GM21576 (cell line): ENCODE data around the gene JAML.

Experiments used
- ATAC-seq: cut with Tn5 transposase; IDR thresholded peaks from one replicate; pipeline ENCODE4 v1.9.1; 2021; ENCODE audit warnings: mild to moderate bottlenecking, moderate library complexity; ENCODE audit not compliant: unreplicated experiment

JAML gene

GRCh38 chr11:118169300-118170140, 55.3 kb downstream of the JAML start:
- ATAC-seq: no peak

- ATAC-seq: no peak
Measured at GRCh38 chr11:118168751-118169150, 56.1 kb downstream of the JAML start.

- no peak for ATAC-seq
Measured at GRCh38 chr11:118168316-118168715, 56.5 kb downstream of the JAML start.

- ATAC-seq: no peak
Measured at GRCh38 chr11:118167906-118168305, 56.9 kb downstream of the JAML start.

- ATAC-seq: no peak
Measured at GRCh38 chr11:118167253-118167652, 57.6 kb downstream of the JAML start.

- ATAC-seq: no peak
Measured at GRCh38 chr11:118166641-118167040, 58.2 kb downstream of the JAML start.

- no peak for ATAC-seq
Measured at GRCh38 chr11:118164885-118165284, 59.9 kb downstream of the JAML start.

GRCh38 chr11:118163494-118163893, 61.3 kb downstream of the JAML start:
- no peak for ATAC-seq

- ATAC-seq: no peak
Measured at GRCh38 chr11:118162846-118163245, 62.0 kb downstream of the JAML start.

GRCh38 chr11:118161786-118162185, 63.0 kb downstream of the JAML start:
- no peak for ATAC-seq

- no peak for ATAC-seq
Measured at GRCh38 chr11:118157186-118157895, 67.5 kb downstream of the JAML start.

GRCh38 chr11:118156531-118157185, 68.2 kb downstream of the JAML start:
- no peak for ATAC-seq

- no peak for ATAC-seq
Measured at GRCh38 chr11:118155776-118156530, 68.9 kb downstream of the JAML start.

GRCh38 chr11:118154641-118155040, 70.2 kb downstream of the JAML start:
- no peak for ATAC-seq

- no peak for ATAC-seq
Measured at GRCh38 chr11:118153976-118154375, 70.8 kb downstream of the JAML start.

- no peak for ATAC-seq
Measured at GRCh38 chr11:118153516-118153915, 71.3 kb downstream of the JAML start.

GRCh38 chr11:118152552-118153471, 72.0 kb downstream of the JAML start, which contains the start of gene SCN4B:
Gene SCN4B, minus strand, starts transcription at chr11:118152823. Its CDS starts 150 bp downstream, at chr11:118152673.
- ATAC-seq: no peak

- ATAC-seq: no peak
Measured at GRCh38 chr11:118152020-118152551, 72.7 kb downstream of the JAML start.

GRCh38 chr11:118151431-118151830, 73.4 kb downstream of the JAML start:
- ATAC-seq: no peak

- no peak for ATAC-seq
Measured at GRCh38 chr11:118149493-118149892, 75.3 kb downstream of the JAML start.
